Endothelial cell of umbilical vein (primary cell): ENCODE measurements around the gene ZIC5. TPM values are rescaled to one million over a fixed set of nuclear protein-coding genes. Genes with fewer than 3 reads are reported as not detected.

ENCODE experiments used
- BruUV-seq: library from RNA; stranded (reverse); fragments of 400-500 nt; replicated peaks from 2 replicates; lab custom pipeline; 2021; lab: Mats Ljungman, UMichigan
- CTCF ChIA-PET: fragments of 300-600, 350-600 bp; sonication (Branson Sonifier 250); formaldehyde crosslinking; loops from one replicate; lab custom pipeline; 2021; ENCODE audit warnings: antibody characterized with exemption, inconsistent platforms; lab: Charles Lee
- POLR2A ChIA-PET: fragments of 300-600, 350-600 bp; sonication (Branson Sonifier 250); formaldehyde crosslinking; loops from one replicate; lab custom pipeline; 2021; ENCODE audit warnings: antibody characterized with exemption, inconsistent platforms; lab: Charles Lee
- DNase-seq: peaks from one replicate; pipeline ENCODE4 v3.0.0-alpha.2; 2011; ENCODE audit warnings: low read depth, low spot score
- FAIRE-seq: peaks from 2 replicates; lab custom pipeline; 2011; peaks lifted over from hg19 to GRCh38; lab: Jason Lieb, UNC
- H2AFZ ChIP-seq: 2 replicates; pipeline ENCODE4 v1.6.0; 2012; ENCODE audit warnings: low read depth, low read length, control low read depth, inconsistent platforms
- H3K27ac ChIP-seq: 2 replicates; pipeline ENCODE4 v1.5.1; 2011; ENCODE audit warnings: low read depth, mild to moderate bottlenecking, control low read depth, low read length, moderate library complexity; ENCODE audit not compliant: insufficient read depth
- H3K27me3 ChIP-seq, 2 experiments: 2 replicates each; pipeline versions ENCODE4 v1.6.0 to v1.6.1; 2011; ENCODE audit warnings: low read length in 2 of 2, mixed read lengths in 1 of 2; ENCODE audit not compliant: control insufficient read depth in 2 of 2, insufficient read depth in 2 of 2
- H3K36me3 ChIP-seq, 2 experiments: 2 replicates in 1 of 2; 3 replicates in 1 of 2; pipeline ENCODE4 v1.5.1; 2011; ENCODE audit warnings: low read length in 2 of 2, mild to moderate bottlenecking in 1 of 2, moderate library complexity in 1 of 2; ENCODE audit not compliant: control insufficient read depth in 2 of 2, insufficient read depth in 2 of 2; ENCODE audit errors: extremely low read depth in 1 of 2
- H3K4me1 ChIP-seq: 3 replicates; pipeline ENCODE4 v1.5.1; 2011; ENCODE audit warnings: mild to moderate bottlenecking, low read length; ENCODE audit not compliant: control insufficient read depth, insufficient read depth; ENCODE audit errors: extremely low read depth
- H3K4me2 ChIP-seq: 2 replicates; pipeline ENCODE4 v1.6.1; 2011; ENCODE audit warnings: low read length, control low read depth, mixed read lengths; ENCODE audit not compliant: insufficient read depth
- H3K4me3 ChIP-seq, 3 experiments: fragments of 200-600 bp in 1 of 3; sonication (generic), shearing (Covaris generic) in 1 of 3; replicated peaks in 1 of 3; 2 replicates each; pipeline ENCODE4 v1.5.1; 2011 to 2016; ENCODE audit warnings: control low read depth in 3 of 3, low read length in 3 of 3, mild to moderate bottlenecking in 2 of 3, inconsistent platforms in 1 of 3, low read depth in 1 of 3, moderate library complexity in 1 of 3; ENCODE audit not compliant: insufficient read depth in 1 of 3
- H3K79me2 ChIP-seq: 2 replicates; pipeline ENCODE4 v1.6.0; 2012; ENCODE audit warnings: low read length, inconsistent platforms; ENCODE audit not compliant: control insufficient read depth, insufficient read depth
- H3K9ac ChIP-seq: replicated peaks from 2 replicates; pipeline ENCODE3; 2011; ENCODE audit warnings: low read length, control low read depth; ENCODE audit not compliant: insufficient read depth; ENCODE audit errors: extremely low read depth
- H3K9me1 ChIP-seq: replicated peaks from 3 replicates; pipeline ENCODE4 v1.6.0; 2011; ENCODE audit warnings: mild to moderate bottlenecking, low read length; ENCODE audit not compliant: control insufficient read depth, insufficient read depth; ENCODE audit errors: extremely low read depth
- H3K9me3 ChIP-seq: replicated peaks from 2 replicates; pipeline ENCODE4 v1.5.1; 2012; ENCODE audit warnings: low read length, inconsistent platforms; ENCODE audit not compliant: control insufficient read depth, insufficient read depth
- H4K20me1 ChIP-seq: replicated peaks from 2 replicates; pipeline ENCODE3; 2011; ENCODE audit warnings: mild to moderate bottlenecking, low read length; ENCODE audit not compliant: control insufficient read depth, insufficient read depth; ENCODE audit errors: extremely low read depth
- EZH2 ChIP-seq: IDR thresholded peaks from 2 replicates; pipeline ENCODE4 v1.6.1; 2012; ENCODE audit warnings: borderline replicate concordance, low read depth, mild to moderate bottlenecking, moderate library complexity, low read length, inconsistent platforms; ENCODE audit not compliant: severe bottlenecking
- FOS ChIP-seq: IDR thresholded peaks from 2 replicates; pipeline ENCODE4 v1.6.1; 2011; ENCODE audit warnings: mild to moderate bottlenecking, low read length, moderate library complexity, borderline replicate concordance; ENCODE audit not compliant: insufficient read depth
- GATA2 ChIP-seq: IDR thresholded peaks from 2 replicates; pipeline ENCODE4 v1.7.0; 2011; ENCODE audit warnings: low read depth, mild to moderate bottlenecking, moderate library complexity, mixed read lengths, low read length; ENCODE audit not compliant: insufficient read length, insufficient read depth
- JUN ChIP-seq: IDR thresholded peaks from 2 replicates; pipeline ENCODE4 v1.6.1; 2011; ENCODE audit warnings: borderline replicate concordance, low read depth; ENCODE audit not compliant: insufficient read length, insufficient read depth
- MAX ChIP-seq: IDR thresholded peaks from 2 replicates; pipeline ENCODE4 v1.6.1; 2011; ENCODE audit not compliant: insufficient read depth, insufficient read length
- MYC ChIP-seq: IDR thresholded peaks from one replicate; pipeline ENCODE4 v1.6.1; 2011; ENCODE audit warnings: mild to moderate bottlenecking, low read depth, low read length
- POLR2A ChIP-seq: IDR thresholded peaks from 2 replicates; pipeline ENCODE4 v1.6.1; 2012; ENCODE audit warnings: low read depth, mild to moderate bottlenecking, control low read depth, low read length
- POLR2AphosphoS5 ChIP-seq: IDR thresholded peaks from 2 replicates; pipeline ENCODE4 v1.6.1; 2012; ENCODE audit warnings: low read depth, mild to moderate bottlenecking, control low read depth, low read length, moderate library complexity; ENCODE audit not compliant: insufficient read depth
- dilution Hi-C: fragments of 300-500 bp; cut with MboI; formaldehyde crosslinking; loops from one replicate; pipeline ENCODE4 v1.15.0; 2019; ENCODE audit warnings: low sequenced_read_pairs; ENCODE audit not compliant: extremely low pct_ligation_motif_present
- intact Hi-C: fragments of 100-400 bp; cut with micrococcal nuclease; formaldehyde crosslinking; loops from one replicate; pipeline ENCODE4 v1.10.0; 2022
- polyA plus RNA-seq, 4 experiments: library from polyadenylated mRNA; depleted of rRNA in 3 of 4; stranded (reverse) in 3 of 4; unstranded in 1 of 4; fragments of >200 nt; gene quantifications; 2 replicates each; pipeline versions ENCODE4 v1.2.1 to v1.2.3, GENCODE V29; 2011 to 2012; ENCODE audit warnings: missing spikeins in 1 of 4
- total RNA-seq: library from RNA; stranded (reverse); gene quantifications from 2 replicates; pipeline ENCODE4 v1.2.3, GENCODE V29; 2021
- TF ChIP-seq, protein P1 (sequence below), 2 donors: IDR thresholded peaks; 1 replicate in 1 of 2; 2 replicates in 1 of 2; pipeline ENCODE4 v1.5.1; 2011; ENCODE audit warnings: low read length in 2 of 2, mild to moderate bottlenecking in 2 of 2, moderate library complexity in 2 of 2, control low read depth in 1 of 2, inconsistent platforms in 1 of 2, low read depth in 1 of 2; ENCODE audit not compliant: insufficient read depth in 1 of 2; ENCODE audit errors: extremely low read depth in 1 of 2

ZIC5 gene
- total and polyA plus RNA-seq, 2 donors (not counting 3 experiments of a cell fraction or from before 2014, with no cell fraction given), result not detected

- H3K27me3 ChIP-seq, result peaks cover 86 to 97% of the 10 kb centered on the region in 2 experiments
- CTCF ChIA-PET, result no interaction called here
These were observed 23.1 kb upstream of the ZIC5 start for GRCh38 chr13:99994638-99995020.

More at GRCh38 chr13:99994638-99995020, 23.1 kb upstream of the ZIC5 start:
- no peaks in the 10 kb centered on the region for H3K79me2 ChIP-seq
- BruUV-seq, result no TSS peak
- no peak overlapping the region for H3K4me3 ChIP-seq
- no peaks in the 10 kb centered on the region for H3K9me1 ChIP-seq
- H3K27ac ChIP-seq, result no peak overlapping the region
- no peaks in the 10 kb centered on the region for H3K36me3 ChIP-seq
- no peaks in the 10 kb centered on the region for H4K20me1 ChIP-seq
- TF ChIP-seq EZH2 (no peak), GATA2 (no peak), FOS (no peak), POLR2AphosphoS5 (no peak), JUN (no peak), MYC (no peak), POLR2A (no peak), MAX (no peak)
- TF ChIP-seq, protein P1, sequence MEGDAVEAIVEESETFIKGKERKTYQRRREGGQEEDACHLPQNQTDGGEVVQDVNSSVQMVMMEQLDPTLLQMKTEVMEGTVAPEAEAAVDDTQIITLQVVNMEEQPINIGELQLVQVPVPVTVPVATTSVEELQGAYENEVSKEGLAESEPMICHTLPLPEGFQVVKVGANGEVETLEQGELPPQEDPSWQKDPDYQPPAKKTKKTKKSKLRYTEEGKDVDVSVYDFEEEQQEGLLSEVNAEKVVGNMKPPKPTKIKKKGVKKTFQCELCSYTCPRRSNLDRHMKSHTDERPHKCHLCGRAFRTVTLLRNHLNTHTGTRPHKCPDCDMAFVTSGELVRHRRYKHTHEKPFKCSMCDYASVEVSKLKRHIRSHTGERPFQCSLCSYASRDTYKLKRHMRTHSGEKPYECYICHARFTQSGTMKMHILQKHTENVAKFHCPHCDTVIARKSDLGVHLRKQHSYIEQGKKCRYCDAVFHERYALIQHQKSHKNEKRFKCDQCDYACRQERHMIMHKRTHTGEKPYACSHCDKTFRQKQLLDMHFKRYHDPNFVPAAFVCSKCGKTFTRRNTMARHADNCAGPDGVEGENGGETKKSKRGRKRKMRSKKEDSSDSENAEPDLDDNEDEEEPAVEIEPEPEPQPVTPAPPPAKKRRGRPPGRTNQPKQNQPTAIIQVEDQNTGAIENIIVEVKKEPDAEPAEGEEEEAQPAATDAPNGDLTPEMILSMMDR (IDR thresholded peaks at IDR 0.05; ENCODE audit: extremely low read depth in 1 of 2, insufficient read depth in 1 of 2, low read depth in 1 of 2, low read length in 2 of 2), result no peak
- H3K4me1 ChIP-seq, result no peaks in the 10 kb centered on the region
- no peak overlapping the region for H2AFZ ChIP-seq
- intact Hi-C loops, result loop anchor here (5.0 kb wide), 1 partner anchor 238 kb away; no protein-coding TSS in a partner anchor
- no peaks in the 10 kb centered on the region for H3K9me3 ChIP-seq
- H3K4me2 ChIP-seq, result no peak overlapping the region
- no peak for DNase-seq
- POLR2A ChIA-PET, result no interaction called here
- H3K9ac ChIP-seq, result no peak overlapping the region
- FAIRE-seq, result no peak
- dilution Hi-C loops, result no loop called here
